22Rv1 (cell line): ENCODE data around the gene DENND1A.

Experiments used
- H3K27ac ChIP-seq: fragments of 450-650 bp; 2 replicates; pipeline ENCODE4 v1.5.1; 2017
- CTCF ChIP-seq: fragments of 450-650 bp; IDR thresholded peaks from 2 replicates; pipeline ENCODE4 v1.5.1; 2017; ENCODE audit warnings: mild to moderate bottlenecking
- ZFX ChIP-seq: fragments of 450-650 bp; IDR thresholded peaks from 2 replicates; pipeline ENCODE4 v1.6.1; 2017; ENCODE audit warnings: antibody characterized with exemption, borderline replicate concordance

Gene DENND1A

GRCh38 chr9:123370526-123371227, 559.2 kb downstream of the DENND1A start:
- no peak for TF ChIP-seq CTCF
- no peak for TF ChIP-seq ZFX
- no peak overlapping the region for H3K27ac ChIP-seq

DNA sequence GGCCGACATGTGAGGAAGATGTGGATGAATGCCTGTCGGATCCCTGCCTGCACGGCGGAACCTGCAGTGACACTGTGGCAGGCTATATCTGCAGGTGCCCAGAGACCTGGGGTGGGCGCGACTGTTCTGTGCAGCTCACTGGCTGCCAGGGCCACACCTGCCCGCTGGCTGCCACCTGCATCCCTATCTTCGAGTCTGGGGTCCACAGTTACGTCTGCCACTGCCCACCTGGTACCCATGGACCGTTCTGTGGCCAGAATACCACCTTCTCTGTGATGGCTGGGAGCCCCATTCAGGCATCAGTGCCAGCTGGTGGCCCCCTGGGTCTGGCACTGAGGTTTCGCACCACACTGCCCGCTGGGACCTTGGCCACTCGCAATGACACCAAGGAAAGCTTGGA, 559.8 kb downstream of the DENND1A start:
- no peak overlapping the region for H3K27ac ChIP-seq
- no peak for TF ChIP-seq ZFX
- TF ChIP-seq CTCF: no peak

DNA sequence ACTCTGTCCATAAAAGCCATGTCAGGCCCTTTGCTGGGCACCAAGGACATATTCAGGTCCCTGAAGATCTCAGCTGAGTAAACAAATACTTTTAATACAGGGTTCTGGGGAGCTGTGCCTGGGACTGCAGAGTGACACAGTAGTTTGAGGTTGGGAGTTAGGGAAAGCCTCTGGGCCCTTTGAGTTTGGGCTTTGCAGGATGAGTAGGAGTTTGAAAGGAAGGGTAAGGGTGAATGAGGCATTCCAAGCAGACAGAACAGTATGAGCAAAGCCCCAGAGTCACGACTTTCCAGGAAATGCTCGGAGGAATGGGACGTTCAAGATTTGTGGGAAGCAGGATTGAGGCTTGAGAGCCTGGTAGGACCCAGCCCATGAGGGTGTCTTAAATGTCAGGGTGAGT, 560.6 kb downstream of the DENND1A start:
- no peak for TF ChIP-seq CTCF
- TF ChIP-seq ZFX: no peak
- no peak overlapping the region for H3K27ac ChIP-seq

DNA sequence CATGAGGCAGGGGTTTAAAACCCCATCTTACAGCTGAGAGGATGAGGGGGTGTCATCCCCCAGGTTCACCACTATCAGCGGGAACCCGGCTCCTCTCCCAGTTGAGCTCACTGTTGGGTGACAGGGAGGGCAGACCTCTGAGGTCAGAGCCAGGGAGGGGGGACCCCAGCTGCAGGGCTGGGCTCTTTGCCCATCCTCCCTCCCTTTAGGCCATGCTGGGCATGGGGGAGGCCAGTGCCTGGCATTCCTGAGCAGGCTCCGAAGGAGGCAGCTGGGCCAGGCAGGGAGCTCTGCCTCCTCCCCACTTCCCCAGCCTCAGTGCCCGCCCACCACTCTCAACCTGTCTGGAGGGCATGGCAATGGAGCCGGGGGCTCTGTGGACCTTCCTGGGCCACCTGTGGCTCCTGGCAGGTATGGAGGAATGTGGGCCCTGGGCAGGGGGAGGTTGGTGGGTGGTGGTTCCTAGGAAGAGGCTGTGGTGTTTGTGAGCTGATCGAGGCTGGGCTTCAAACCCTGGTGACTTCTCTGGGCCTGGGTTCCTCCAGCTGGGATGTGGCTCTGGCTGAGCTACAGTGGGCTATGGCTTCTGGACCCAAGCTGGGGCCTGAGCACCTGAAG, 561.3 kb downstream of the DENND1A start:
- no peak for TF ChIP-seq CTCF
- TF ChIP-seq ZFX: no peak
- H3K27ac ChIP-seq: no peak overlapping the region

- TF ChIP-seq ZFX (no peak), CTCF (no peak)
These were observed 561.9 kb downstream of the DENND1A start for GRCh38 chr9:123368023-123368422.

GRCh38 chr9:123365881-123366528, 563.9 kb downstream of the DENND1A start:
- H3K27ac ChIP-seq: no peak overlapping the region
- TF ChIP-seq CTCF: peak; percentile 29
- TF ChIP-seq ZFX: no peak

More at GRCh38 chr9:123368023-123368422, 561.9 kb downstream of the DENND1A start:
- H3K27ac ChIP-seq: no peak overlapping the region
